HG03045 (cell line): Measurements from ENCODE around the gene ZCCHC24.
A peak's percentile ranks its signal among the peaks of the same experiment; 100 is the strongest.
"Not testable (repeated sequence)": the region's sequence is repeated elsewhere in the genome, so short reads cannot be mapped to it uniquely, and the experiment has no call there.

Experiments used
- ATAC-seq: cut with Tn5 transposase; IDR thresholded peaks from one replicate; pipeline ENCODE4 v1.9.1; 2021; ENCODE audit warnings: mild to moderate bottlenecking, moderate library complexity; ENCODE audit not compliant: unreplicated experiment

ZCCHC24 gene

DNA sequence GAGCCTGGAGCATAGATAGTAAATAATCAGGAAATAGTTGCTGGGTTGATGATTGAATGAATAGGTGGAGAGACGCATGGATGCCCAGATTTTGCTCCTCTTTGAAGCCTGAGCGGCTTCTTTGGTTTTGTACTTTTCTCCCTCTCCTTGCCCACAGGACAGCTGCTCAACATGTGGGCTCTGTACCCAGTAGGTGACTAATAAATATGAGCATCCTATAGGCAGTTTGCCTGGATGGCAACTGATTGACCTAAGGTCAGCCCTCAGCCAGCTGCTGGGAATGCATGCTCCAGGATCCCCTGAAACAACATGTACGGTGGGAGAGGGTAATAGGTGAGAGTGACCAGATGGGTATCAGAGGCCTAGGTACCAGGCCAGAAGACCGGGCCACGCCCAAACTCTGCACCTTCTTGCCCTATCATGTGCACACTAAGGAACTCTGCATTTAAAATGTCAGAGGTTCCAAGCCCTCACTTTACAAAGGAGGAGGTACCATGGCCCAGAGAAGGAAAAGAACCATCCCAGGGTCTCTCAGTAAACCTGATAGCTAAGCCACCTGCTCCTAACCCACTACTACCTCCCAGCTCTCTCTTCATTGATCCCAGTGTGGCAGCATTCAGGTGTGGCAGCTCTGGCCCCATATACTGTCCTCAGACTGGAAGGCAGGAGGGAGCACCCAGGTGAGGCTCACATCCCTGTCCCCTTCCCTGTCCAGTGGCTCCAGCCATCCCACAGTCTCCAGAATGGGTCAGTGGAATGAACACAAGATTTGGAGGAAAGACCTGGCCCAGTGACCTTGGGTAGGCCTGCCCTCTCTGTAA lies 2.7 kb upstream of the ZCCHC24 start:
- ATAC-seq, result no peak

DNA sequence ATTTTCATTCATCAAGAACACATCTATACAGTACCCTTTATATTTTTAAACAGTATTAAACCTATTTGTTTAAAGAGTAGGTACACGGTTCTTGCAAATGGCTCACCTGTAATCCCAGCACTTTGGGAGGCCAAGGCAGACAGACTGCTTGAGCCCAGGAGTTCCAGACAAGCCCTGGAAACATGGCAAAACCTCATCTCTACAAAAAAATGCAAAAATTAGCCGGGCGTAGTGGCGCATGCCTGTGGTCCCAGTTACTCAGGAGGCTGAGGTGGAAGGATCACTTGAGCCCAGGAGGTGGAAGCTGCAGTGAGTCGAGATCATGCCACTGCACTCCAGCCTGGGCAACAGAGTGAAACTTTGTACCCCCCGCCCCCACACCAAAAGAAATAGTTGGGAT lies 1.8 kb upstream of the ZCCHC24 start:
- ATAC-seq, result not testable (repeated sequence)

DNA sequence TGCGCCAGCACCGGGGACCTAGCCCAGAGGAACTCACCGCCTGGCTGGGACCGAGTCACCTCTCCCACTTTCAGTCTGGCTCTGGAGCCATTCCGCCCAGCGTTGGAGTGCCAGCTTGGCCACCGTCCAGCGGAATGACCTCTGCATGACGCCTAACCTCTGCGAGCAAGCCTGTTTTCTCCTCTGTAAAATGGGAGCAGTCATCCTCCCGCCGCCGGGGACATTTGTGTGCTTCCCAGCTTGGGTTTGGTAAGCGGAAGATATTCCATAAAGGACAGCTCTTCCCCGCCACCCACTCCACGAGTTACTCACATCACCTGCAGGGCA lies 1.3 kb upstream of the ZCCHC24 start:
- ATAC-seq, result no peak

DNA sequence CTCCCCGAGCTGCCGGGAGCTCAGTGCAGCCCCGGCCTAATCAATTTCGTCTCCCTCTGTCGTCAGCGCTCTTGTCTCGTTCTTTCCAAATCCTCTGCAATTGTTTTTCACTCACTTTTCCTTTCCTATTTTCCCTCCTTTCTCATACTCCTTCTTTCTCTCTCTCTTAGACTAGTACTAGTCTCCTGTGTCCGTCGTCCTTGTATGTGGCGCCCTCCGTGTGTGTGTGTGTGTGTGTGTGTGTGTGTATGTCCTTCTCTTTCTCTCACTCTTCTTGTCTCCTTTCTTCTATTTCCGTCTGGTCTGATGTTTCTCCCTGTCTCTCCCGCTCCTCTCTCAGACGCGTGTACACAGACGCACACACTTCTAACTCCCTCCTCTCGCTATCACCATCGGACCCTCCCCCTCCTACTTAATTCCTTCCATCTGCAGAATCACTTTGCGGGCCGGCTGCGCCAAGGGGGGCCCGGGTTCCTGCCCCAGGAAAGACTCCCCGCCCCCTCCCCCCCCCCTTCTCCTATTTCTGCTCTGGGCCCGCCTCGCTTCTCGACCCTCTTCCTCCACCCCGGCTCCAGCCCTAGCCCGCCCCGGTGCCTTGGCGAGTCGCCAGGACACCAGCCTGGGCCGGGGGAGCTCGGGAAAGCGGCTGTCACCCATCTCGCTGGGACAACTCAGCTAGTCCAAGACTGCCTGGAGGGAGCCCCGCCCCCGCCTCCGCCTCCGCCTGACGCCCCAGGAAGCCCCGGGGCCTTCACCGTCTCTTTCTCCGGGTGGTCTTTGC lies 743 bp upstream of the ZCCHC24 start:
- peak; percentile 3 for ATAC-seq

DNA sequence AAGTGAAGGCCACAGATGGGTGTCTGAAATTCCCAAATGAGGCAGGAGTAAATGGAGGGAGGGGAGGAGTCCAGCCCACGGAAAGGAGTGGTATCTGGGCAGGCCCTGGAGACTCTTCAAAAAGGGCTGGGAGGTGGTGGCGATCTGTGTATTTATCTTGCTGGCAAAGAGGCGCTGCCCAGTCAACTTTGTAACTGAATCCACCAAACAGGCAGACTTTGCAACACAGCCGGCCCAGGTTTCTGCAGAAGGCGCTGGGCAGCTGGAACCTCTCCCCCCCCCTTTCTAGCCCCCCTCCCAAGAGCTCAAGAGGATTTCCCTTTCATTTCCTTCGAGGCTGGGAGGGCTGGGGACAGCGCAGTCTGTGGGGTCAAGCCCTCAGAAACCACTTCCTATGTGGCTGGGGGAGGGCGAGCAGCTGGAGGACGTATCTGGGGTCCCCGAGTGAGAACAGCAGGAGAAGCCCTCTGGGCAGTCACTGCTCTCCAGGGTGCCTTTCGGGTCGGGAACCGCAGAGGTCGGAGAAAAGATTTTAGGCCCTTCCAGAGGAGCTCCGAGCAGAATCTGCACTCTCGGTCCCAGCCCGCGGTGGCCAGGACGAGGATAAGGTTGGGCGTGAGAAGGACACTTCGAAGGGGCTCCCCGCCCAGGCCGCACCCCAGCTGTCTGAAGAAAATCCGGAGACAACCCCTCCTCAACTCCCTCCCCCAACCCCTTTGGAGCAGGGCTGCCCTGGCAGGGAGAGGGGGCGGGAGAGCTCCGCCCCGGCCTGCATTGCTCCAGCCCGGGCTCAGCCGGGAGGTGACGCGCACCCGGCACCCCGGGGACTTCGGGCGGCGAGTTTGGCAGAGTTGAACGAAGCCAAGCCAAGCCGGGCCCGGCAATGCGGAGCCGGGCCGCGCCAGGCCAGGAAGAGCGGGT lies 965 bp downstream of the ZCCHC24 start:
- ATAC-seq, result peak; percentile 11

DNA sequence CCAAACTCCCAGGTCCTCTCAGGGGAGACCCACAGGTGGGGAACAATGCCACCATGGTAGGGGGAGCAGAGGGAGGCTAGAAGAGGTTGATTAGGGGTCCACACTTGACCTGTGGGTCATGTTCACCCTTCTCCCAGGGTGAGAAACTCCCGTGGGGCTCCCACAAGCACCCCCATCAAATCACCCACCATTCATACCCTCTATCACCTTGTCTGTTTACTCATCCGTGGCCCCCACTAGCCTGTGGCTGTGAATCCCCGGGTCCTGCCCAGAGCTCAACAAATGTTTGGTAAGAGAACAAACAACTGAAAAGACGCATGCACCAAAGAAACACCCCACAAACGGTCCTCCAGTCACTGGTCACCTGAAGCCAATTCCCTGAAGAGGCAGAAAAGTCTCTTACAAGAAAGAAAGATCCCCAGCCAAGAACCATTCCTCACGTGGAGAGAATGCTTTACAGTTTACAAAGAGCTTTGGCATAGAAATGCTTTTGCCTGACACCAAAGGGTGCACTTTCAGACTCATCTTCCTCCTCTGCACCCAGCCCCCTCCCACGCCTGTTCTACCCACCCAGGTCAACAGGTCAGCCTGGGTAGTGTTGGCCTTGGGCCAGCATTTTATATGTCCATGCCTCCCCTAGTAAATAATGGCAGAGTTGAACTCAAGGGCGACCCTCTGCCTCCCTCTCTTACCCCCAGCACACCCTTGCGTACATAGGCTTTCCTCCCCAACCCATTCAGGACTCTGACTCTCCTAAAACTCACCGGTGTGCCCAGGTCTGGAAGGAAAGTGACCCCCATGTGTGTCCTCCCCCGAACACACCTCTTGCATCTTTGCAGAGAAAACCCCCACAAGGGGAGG lies 1.9 kb downstream of the ZCCHC24 start:
- ATAC-seq, result no peak

DNA sequence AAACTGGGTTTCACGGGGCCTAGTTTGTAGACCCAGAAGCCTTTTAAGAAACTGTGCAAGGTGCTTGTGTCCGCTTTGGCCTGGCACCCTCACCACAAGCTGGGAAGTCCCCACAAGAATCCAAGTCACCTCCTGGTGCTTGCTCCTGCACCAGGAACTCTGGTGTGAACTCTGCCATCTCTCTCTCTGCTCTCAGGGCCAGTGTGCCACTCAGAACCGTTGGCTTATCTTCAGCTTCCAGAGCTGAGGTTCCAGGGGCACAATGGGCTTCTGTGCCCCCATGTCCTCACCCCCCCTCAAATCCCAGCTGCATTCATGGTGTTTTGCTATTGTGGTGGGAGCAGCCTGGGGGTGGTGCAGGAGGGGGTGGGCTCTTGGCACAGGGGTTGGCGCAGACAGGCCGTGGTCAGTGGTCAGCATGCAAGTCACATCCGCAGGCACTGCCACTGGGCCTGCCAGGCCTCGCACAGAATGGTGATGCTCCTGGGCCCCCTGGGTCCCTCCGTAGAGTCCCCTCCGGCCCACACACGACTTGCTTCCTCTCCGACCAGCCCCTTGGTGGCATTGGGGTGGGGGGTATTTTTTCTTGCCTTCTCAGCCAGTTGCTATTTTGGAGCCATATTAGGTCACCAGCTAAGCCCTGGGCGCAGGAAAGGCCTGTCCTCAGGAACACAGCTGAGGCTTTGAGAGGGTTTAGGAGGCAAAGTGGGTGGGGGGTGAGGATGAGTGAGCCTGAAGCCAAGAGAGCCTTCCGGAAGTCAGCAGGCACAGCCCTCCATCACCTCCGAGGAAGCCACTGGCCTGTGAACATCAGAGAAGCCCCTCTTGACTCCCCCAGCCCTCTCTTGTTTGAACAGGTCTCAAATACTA lies 3.0 kb downstream of the ZCCHC24 start:
- no peak for ATAC-seq

DNA sequence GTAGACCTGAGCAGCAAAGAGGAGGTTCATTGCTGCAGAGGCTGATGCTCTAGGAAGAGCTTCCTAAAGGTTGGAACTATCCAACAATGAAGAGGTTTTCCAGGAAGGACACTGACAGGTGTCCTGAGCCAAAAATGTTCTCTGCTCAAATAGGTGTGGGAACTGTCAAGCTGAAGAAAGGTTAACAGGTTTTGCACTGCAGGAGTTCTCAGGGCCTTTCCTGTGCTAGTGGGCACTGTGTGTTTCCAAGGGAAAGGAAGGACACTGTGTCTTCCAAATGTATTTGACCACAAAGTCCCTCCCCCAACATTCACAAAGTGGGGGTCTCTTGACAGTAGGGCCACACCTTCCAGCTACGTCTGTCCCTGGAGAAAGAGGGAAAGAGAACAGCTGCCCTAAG lies 4.0 kb downstream of the ZCCHC24 start:
- ATAC-seq, result no peak

DNA sequence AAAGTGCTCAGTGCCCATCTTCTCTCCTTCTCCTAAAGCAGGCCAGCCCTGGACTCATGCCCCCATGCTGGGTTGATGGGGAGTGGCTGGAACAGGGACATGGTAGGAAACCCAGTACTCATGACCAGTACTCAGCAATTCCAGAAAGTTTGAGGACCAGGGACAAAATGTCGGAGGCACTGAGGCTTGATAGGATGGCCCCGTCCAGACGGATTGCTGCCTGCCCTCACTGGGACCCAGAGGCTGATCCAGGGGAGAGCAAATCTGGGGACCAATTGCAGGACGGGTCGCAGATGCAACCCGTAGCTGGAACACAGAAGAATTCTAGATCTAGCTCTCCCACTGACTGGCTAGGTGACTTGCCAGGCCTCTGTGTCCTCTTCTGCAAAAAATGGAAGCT lies 5.1 kb downstream of the ZCCHC24 start:
- ATAC-seq, result no peak

DNA sequence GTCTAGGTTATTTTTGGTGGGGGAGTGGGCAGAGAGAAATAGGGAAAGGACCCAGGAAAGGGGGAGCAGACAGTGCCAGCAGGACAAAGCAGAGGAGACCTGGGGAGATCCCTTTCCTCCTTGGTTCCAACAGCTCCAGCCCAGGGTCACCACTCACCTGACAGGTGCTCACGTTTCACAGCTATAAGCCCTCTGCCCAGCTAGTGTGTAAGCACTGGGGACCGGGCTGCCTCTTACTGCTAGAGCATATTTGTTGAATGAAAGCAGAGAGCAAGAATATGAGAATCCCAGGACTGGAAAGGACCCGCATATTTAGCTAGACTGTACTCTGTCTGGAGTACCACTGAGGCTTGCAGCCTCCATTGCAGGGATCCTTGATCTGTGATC lies 6.7 kb downstream of the ZCCHC24 start:
- no peak for ATAC-seq

DNA sequence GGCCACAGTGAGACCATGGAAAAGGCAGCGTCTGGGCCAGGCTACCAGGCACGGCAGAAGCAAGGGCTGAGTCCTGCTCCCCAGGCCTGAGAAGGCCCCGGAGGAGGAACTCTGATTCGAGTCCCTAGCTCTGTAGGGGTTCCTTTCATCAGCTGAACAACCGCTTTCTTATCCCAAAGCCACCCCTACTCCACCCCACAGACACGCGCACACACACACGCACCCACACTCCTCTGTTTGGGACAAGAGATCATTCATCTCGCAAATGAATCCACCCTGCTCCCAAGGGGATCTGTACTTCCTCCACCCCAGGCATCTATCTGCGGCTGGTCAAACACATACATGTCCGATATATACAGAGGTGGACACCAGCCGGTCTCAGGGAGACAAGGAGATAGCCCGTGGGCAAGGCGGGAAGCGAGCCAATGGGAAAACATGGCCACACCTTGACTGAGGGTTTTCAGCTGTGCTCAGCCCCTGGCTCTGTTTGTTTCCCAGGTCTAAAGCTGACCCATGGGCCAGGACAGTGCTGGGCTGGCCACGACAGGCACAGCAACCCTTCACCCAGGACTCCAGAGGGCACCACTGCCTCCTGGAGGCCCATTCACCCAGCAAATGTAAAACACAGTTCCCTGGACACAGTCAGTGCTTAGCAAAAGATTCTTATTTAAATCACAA lies 7.3 kb downstream of the ZCCHC24 start:
- ATAC-seq, result no peak

DNA sequence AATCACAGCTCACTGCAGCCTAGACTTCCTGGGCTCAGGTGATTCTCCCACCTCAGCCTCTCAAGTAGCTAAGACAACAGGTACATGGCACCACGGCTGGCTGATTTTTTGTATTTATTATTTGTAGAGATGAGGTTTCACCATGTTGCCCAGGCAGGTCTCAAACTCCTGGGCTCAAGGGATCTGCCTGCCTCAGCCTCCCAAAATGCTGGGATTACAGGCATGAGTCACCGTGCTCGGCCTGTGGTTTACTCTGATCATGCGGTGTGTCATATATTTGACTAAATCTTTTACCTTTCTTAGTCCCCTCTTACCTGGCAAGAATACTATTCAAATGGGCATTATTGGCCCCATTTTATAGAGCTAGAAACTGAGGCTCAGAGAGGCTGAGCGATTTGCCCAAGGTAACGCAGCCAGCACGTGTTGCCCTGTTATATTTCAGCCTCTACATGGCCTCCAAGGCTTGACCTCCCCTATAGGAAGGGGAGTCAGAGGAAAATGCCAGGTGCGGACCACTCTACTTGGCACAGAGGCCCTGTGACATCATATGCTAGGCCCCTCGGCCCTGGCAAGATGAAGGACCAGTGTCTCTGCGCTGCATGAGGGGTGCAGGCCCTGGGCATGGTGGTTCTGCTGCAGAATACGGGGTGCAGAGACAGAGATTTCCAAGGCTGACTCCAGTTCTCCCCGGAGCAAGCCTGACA lies 8.2 kb downstream of the ZCCHC24 start:
- ATAC-seq, result no peak

DNA sequence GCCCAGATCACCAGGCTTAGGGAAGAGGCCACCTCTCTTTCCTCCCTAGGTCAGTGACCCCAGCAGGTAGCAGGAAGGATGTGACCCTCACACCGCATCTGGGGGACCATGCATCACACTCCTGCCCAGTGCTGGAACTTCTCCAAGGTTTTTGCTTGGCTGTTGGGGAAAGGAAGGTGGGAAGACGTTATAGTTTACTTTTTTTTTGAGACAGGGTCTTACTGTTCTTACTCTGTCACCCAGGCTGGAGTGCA lies 8.6 kb downstream of the ZCCHC24 start:
- ATAC-seq, result no peak

DNA sequence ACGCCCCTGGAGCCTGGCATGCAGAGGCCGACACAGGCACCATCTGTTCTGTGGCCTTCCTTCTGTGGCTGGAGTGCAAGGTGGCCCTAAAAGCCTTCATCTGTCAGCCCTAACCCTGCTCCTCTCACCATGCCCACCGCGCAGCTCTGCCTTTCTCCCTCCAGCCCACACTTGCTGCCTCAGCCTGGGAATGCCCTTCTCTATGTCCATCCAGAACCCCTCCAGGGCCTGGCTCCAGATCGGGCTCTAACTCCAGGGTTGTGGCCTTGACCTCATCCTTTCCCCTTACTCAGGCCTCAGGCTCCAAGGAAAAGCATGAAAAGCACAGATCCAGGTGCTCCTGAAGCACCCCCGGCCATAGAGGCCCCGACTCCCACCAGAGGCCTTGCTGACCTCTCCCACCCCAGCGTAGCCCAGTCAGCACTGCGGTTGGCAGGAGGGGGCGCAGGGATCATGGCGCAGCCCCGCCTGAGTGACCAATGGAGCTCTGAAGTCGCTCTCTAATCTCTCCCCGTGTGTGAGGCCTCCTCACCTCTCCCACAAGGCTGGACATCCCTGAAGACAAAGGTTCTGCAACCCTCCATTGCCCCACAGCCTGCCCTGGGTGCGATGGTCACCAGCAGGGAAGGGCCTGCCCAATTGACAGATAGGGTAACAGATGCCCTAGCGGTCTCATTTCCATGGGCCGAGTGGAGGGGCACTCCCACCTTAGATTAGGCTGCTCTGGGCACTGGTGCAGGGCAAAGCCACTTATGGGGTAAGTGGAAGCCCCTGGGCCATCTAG lies 9.2 kb downstream of the ZCCHC24 start:
- no peak for ATAC-seq

DNA sequence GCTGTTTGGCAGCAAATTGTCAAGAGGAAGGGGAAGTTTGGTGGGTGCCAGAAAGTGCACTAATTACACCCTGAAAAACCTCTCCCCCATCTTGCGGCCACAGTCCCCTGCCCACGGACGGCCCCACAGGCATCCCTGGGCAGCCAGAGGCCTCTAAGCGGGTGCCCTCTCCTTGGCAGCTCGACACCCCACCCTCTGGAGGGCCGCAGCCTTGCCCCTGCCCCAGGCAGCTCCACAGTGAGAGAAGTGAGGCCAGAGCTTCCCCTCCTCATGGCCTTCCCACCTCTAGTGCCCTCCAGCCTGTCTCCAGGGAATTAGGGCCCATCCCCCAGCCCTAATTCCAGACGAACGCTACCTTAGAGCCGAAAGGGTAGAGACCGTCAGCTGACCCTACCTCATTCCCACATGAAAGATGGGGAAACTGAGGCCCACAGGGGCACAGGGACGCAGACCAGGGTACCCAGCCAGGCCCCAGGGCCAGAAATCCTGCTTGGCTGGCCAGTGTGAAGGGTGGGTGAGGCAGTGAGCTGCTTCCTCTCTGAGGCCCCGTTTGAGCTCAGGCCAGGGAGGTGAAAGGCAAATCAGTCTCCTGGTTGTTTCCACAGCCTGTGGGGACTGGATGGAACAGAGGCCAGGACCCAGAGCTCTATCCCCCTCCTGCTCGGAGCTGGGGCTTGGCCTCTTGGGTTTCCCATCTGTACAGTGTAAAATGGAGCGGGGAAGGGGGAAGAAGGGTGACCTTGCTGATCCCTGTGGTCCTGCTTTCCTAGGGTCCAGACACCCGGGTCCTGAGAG lies 10.0 kb downstream of the ZCCHC24 start:
- no peak for ATAC-seq

DNA sequence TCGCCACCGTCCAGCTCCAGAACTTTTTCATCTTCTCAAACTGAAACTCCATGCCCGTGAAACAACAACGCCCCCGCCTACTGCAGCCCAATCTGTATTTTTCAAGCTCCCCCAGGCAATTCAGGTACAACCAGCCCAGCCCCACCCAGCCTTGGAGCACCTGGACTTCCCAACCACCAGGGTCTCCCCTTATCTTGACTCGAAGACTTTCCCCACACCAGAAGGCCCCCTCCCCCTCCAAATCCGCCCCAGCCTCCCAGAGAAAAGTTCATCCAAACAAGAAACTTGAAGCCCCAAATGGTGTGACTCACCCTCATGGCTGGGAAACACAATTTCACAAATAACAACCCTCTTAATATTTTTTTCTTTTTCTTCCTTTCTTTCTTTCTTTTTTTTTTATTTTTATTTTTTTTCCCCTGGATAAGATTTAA lies 10.6 kb downstream of the ZCCHC24 start:
- ATAC-seq, result no peak

DNA sequence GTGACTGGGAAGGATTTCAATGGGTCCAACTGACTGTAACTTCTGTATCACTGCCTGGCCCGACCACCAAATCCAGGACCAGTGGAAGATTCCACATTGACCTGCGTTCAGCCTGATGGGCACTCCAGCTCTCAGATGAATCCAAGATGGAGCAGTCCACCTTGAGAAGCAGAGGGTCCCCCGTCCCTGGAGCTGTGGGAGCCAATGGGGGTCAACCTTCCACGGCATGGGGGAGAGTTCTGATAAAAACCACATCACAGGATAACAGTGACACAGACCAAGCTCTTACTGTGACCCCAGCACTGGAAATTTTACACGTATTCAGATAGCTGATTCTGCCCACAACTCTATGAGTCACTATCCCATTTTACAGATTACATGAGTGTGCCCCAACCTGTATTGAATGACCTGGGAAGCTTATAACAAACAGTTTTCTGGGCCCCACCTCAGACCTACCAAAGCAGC lies 11.2 kb downstream of the ZCCHC24 start:
- no peak for ATAC-seq
